NCI-H2107 (cell line): ENCODE measurements around the gene SYNE3.
A peak's percentile ranks its signal among the peaks of the same experiment; 100 is the strongest.
"Not testable (repeated sequence)": the region's sequence is repeated elsewhere in the genome, so short reads cannot be mapped to it uniquely, and the experiment has no call there.

ENCODE experiments used
- DNase-seq: peaks from one replicate; lab custom pipeline; 2025; lab: John Stamatoyannopoulos, UW

The SYNE3 gene

GRCh38 chr14:95523815-95524448 is 7.5 kb upstream of the SYNE3 start:
- peak; percentile 62 for DNase-seq

- no peak for DNase-seq
Measured at GRCh38 chr14:95523051-95523814, 6.8 kb upstream of the SYNE3 start.

- DNase-seq: no peak
Measured at GRCh38 chr14:95522556-95522955, 6.1 kb upstream of the SYNE3 start.

GRCh38 chr14:95522116-95522515 is 5.7 kb upstream of the SYNE3 start:
- DNase-seq: no peak

- DNase-seq: no peak
Measured at GRCh38 chr14:95521001-95521400, 4.6 kb upstream of the SYNE3 start.

GRCh38 chr14:95520346-95520745 is 3.9 kb upstream of the SYNE3 start:
- DNase-seq: no peak

- no peak for DNase-seq
Measured at GRCh38 chr14:95519699-95520098, 3.2 kb upstream of the SYNE3 start.

- DNase-seq: no peak
Measured at GRCh38 chr14:95518045-95518751, 1.7 kb upstream of the SYNE3 start.

GRCh38 chr14:95515596-95516552 is 576 bp downstream of the SYNE3 start:
- peak; percentile 78 for DNase-seq

GRCh38 chr14:95515080-95515489 is 1.4 kb downstream of the SYNE3 start:
- DNase-seq: no peak

GRCh38 chr14:95514131-95515079 is 2.0 kb downstream of the SYNE3 start:
- peak; percentile 91 for DNase-seq

GRCh38 chr14:95513291-95513690 is 3.2 kb downstream of the SYNE3 start:
- DNase-seq: no peak

- no peak for DNase-seq
Measured at GRCh38 chr14:95511687-95512086, 4.8 kb downstream of the SYNE3 start.

- no peak for DNase-seq
Measured at GRCh38 chr14:95510804-95511203, 5.6 kb downstream of the SYNE3 start.

GRCh38 chr14:95510344-95510743 is 6.1 kb downstream of the SYNE3 start:
- DNase-seq: not testable (repeated sequence)

- DNase-seq: no peak
Measured at GRCh38 chr14:95509495-95509894, 7.0 kb downstream of the SYNE3 start.

GRCh38 chr14:95508377-95508776 is 8.1 kb downstream of the SYNE3 start:
- no peak for DNase-seq

GRCh38 chr14:95507701-95508103 is 8.7 kb downstream of the SYNE3 start:
- DNase-seq: no peak

- no peak for DNase-seq
Measured at GRCh38 chr14:95507174-95507573, 9.3 kb downstream of the SYNE3 start.

- no peak for DNase-seq
Measured at GRCh38 chr14:95505030-95505589, 11.3 kb downstream of the SYNE3 start.
